ENCODE measurements around the gene FAM168A.

FAM168A gene

GRCh38 chr11:73633999-73634398 is 36.1 kb upstream of the FAM168A start:
- Histone ChIP-seq H3K27me3 (ENCODE audit: control insufficient read depth, insufficient read depth, low read length, poor library complexity, severe bottlenecking) (no peaks in the 10 kb centered on the region), H3K27ac (ENCODE audit: insufficient read depth, low read depth, low read length, poor library complexity, severe bottlenecking) (no peak overlapping the region), H3K9me3 (ENCODE audit: control insufficient read depth, low read length) (no peaks in the 10 kb centered on the region), H3K36me3 (ENCODE audit: control insufficient read depth, insufficient read depth, low read length) (no peaks in the 10 kb centered on the region), H3K4me3 (ENCODE audit: insufficient read depth, low read depth, low read length) (no peak overlapping the region), H3K4me1 (ENCODE audit: control insufficient read depth, insufficient read depth, low read length) (peaks cover 8% of the 10 kb centered on the region)
- WGBS, 2 experiments = 95 to 100% methylated on average over 2 of the region's 2 CpGs

- H3K27ac ChIP-seq (ENCODE audit: insufficient read depth, low read depth, low read length, poor library complexity, severe bottlenecking) = no peak overlapping the region
- peaks cover 8% of the 10 kb centered on the region for H3K4me1 ChIP-seq (ENCODE audit: control insufficient read depth, insufficient read depth, low read length)
- H3K27me3 ChIP-seq (ENCODE audit: control insufficient read depth, insufficient read depth, low read length, poor library complexity, severe bottlenecking) = no peaks in the 10 kb centered on the region
- no peaks in the 10 kb centered on the region for H3K9me3 ChIP-seq (ENCODE audit: control insufficient read depth, low read length)
- no peak overlapping the region for H3K4me3 ChIP-seq (ENCODE audit: insufficient read depth, low read depth, low read length)
- no peaks in the 10 kb centered on the region for H3K36me3 ChIP-seq (ENCODE audit: control insufficient read depth, insufficient read depth, low read length)
- 90 to 91% methylated on average over 4 of the region's 4 CpGs for WGBS, 2 experiments
Measured at GRCh38 chr11:73632996-73633395, 35.1 kb upstream of the FAM168A start.

- Histone ChIP-seq H3K4me3 (ENCODE audit: insufficient read depth, low read depth, low read length) (no peak overlapping the region), H3K4me1 (ENCODE audit: control insufficient read depth, insufficient read depth, low read length) (peaks cover 8% of the 10 kb centered on the region)
- 83 to 84% methylated on average over 7 of the region's 7 CpGs for WGBS, 2 experiments
Measured at GRCh38 chr11:73629907-73630306, 32.0 kb upstream of the FAM168A start.

DNA sequence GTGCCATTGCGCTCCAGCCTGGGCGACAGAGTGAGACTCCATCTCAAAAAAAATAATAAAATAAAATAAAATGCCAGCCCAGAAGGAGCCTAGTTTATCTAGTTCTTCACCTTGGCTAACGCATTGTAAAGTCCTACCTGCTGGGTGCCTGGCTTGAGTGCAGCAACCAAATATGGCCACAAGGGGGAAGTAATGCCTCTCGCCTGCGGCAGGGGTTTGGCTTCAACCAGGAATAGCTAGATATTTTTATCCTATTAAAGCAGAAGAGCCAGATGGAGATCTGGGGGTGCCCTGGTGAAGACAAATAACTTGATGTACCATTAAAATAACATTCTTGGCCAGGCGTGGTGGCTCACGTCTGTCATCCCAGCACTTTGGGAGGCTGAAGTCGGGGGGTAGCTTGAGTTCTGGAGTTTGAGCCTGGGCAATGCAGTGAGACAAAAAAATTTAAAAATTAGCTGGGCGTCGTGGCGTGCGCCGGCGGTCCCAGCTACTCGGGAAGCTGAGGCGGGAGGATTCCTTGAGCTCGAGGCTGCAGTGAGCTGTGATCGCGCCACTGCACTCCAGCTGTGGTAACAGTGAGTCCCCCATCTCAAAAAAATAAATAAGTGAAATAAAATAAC is 27.9 kb upstream of the FAM168A start:
- H3K4me1 ChIP-seq (ENCODE audit: control insufficient read depth, insufficient read depth, low read length) = no peaks in the 10 kb centered on the region
- 42 to 52% methylated on average over 17 to 19 of the region's 19 CpGs for WGBS, 2 experiments
- no peaks in the 10 kb centered on the region for H3K36me3 ChIP-seq (ENCODE audit: control insufficient read depth, insufficient read depth, low read length)
- H3K27ac ChIP-seq (ENCODE audit: insufficient read depth, low read depth, low read length, poor library complexity, severe bottlenecking) = no peak overlapping the region
- no peaks in the 10 kb centered on the region for H3K9me3 ChIP-seq (ENCODE audit: control insufficient read depth, low read length)
- H3K4me3 ChIP-seq (ENCODE audit: insufficient read depth, low read depth, low read length) = no peak overlapping the region
- no peaks in the 10 kb centered on the region for H3K27me3 ChIP-seq (ENCODE audit: control insufficient read depth, insufficient read depth, low read length, poor library complexity, severe bottlenecking)

More at GRCh38 chr11:73629907-73630306, 32.0 kb upstream of the FAM168A start:
- Histone ChIP-seq H3K27me3 (ENCODE audit: control insufficient read depth, insufficient read depth, low read length, poor library complexity, severe bottlenecking) (no peaks in the 10 kb centered on the region), H3K27ac (ENCODE audit: insufficient read depth, low read depth, low read length, poor library complexity, severe bottlenecking) (no peak overlapping the region), H3K9me3 (ENCODE audit: control insufficient read depth, low read length) (no peaks in the 10 kb centered on the region), H3K36me3 (ENCODE audit: control insufficient read depth, insufficient read depth, low read length) (no peaks in the 10 kb centered on the region)

DNA sequence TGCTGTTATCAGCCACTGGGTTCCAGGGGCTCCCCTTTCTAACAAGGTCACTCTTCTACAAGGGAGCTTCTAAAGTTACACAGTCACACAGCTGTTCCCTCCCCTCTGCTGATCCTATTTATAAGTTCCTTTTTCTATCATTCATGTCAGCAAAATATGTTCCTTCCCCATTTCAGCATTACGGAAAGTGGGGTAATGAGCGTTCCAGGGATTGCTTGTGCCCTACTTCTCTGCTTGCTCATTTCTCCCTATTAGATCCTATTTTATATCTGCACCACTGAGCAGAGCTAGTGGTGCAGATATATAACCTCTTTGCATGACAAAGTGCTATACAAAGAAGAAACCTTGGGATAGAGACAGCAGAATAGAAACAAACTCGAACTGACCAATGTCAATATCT is 25.8 kb upstream of the FAM168A start:
- no peaks in the 10 kb centered on the region for H3K4me1 ChIP-seq (ENCODE audit: control insufficient read depth, insufficient read depth, low read length)
- H3K9me3 ChIP-seq (ENCODE audit: control insufficient read depth, low read length) = no peaks in the 10 kb centered on the region
- H3K27me3 ChIP-seq (ENCODE audit: control insufficient read depth, insufficient read depth, low read length, poor library complexity, severe bottlenecking) = no peaks in the 10 kb centered on the region
- no peak overlapping the region for H3K27ac ChIP-seq (ENCODE audit: insufficient read depth, low read depth, low read length, poor library complexity, severe bottlenecking)
- H3K36me3 ChIP-seq (ENCODE audit: control insufficient read depth, insufficient read depth, low read length) = no peaks in the 10 kb centered on the region
- 85 to 88% methylated on average over 3 of the region's 3 CpGs for WGBS, 2 experiments
- H3K4me3 ChIP-seq (ENCODE audit: insufficient read depth, low read depth, low read length) = no peak overlapping the region

DNA sequence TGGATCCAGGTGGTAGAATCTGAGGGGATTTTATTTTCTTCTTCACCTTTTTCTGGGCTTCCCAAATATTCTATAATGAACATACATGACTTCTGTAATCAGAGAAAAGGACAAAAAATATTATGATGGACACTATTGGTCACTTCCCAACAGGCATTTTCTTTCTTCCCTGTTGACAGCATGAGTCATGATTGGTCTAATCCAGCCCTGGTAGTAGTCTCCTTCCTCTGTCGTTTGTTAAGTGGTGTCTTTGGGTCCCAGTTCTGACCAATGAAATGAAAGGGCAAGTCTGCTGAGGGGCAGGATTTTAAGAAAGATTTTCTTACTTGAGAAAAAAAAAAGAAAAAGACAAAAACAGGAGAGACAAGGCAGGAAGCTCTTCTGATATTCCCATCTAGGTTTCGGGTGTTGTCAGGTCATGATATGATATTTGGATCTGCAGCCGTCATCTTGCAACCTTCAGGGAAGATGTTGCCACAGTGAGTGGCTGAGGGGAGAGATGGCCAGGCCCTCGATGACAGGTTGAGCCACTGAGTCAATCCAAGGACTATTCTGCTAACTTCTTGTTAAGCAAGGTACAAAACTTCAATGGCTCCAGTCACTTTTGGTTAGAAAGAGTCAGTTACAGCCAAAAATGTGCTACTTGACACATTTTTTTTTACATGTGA is 25.1 kb upstream of the FAM168A start:
- no peak overlapping the region for H3K4me3 ChIP-seq (ENCODE audit: insufficient read depth, low read depth, low read length)
- H3K4me1 ChIP-seq (ENCODE audit: control insufficient read depth, insufficient read depth, low read length) = no peaks in the 10 kb centered on the region
- 80 to 84% methylated on average over 4 of the region's 4 CpGs for WGBS, 2 experiments
- H3K27ac ChIP-seq (ENCODE audit: insufficient read depth, low read depth, low read length, poor library complexity, severe bottlenecking) = no peak overlapping the region
- no peaks in the 10 kb centered on the region for H3K9me3 ChIP-seq (ENCODE audit: control insufficient read depth, low read length)
- H3K36me3 ChIP-seq (ENCODE audit: control insufficient read depth, insufficient read depth, low read length) = no peaks in the 10 kb centered on the region
- no peaks in the 10 kb centered on the region for H3K27me3 ChIP-seq (ENCODE audit: control insufficient read depth, insufficient read depth, low read length, poor library complexity, severe bottlenecking)

DNA sequence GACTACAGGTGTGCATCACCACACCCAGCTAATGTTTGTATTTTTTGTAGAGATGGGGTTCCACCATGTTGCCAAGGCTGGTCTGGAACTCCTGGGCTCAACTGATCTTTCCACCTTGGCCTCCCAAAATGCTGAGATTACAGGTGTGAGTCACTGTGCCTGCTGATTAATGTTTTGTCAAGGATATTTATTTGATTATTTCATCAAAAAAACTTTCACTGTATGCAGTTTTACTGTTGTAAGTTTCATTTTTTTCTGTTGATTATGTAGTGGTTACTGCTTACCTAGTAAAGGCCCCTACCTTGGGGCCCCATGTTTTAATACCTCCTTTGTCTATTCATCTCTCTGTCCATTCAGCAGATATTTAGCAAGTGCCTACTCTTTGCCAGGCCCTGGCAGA is 16.7 kb upstream of the FAM168A start:
- H3K36me3 ChIP-seq (ENCODE audit: control insufficient read depth, insufficient read depth, low read length) = no peaks in the 10 kb centered on the region
- H3K4me1 ChIP-seq (ENCODE audit: control insufficient read depth, insufficient read depth, low read length) = no peaks in the 10 kb centered on the region
- H3K27ac ChIP-seq (ENCODE audit: insufficient read depth, low read depth, low read length, poor library complexity, severe bottlenecking) = no peak overlapping the region
- no peak overlapping the region for H3K4me3 ChIP-seq (ENCODE audit: insufficient read depth, low read depth, low read length)
- no peaks in the 10 kb centered on the region for H3K27me3 ChIP-seq (ENCODE audit: control insufficient read depth, insufficient read depth, low read length, poor library complexity, severe bottlenecking)
- H3K9me3 ChIP-seq (ENCODE audit: control insufficient read depth, low read length) = no peaks in the 10 kb centered on the region

DNA sequence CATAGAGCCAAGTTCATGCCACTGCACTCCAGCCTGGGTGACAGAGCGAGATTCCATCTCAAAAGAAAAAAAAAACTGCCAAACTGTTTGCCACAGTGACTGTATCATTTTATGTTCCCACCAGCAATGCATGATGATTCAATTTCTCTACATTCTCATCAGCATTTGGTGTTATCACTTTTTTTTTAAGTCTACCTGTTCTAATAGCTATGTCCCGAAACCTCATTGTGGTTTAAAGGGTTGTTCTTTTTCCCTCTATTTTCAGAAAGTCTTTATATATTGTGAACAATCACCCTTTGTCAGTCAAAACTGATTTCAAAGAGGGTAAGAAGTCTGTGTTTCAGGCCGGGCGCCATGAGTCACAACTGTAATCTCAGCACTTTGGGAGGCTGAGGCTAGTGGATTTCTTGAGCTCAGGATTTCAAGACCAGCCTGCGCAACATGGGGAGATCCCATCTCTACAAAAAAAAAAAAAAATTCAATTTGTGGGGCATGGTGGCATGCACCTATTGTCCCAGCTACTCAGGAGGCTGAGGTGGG is 14.8 kb upstream of the FAM168A start:
- Histone ChIP-seq H3K36me3 (ENCODE audit: control insufficient read depth, insufficient read depth, low read length) (no peaks in the 10 kb centered on the region), H3K4me1 (ENCODE audit: control insufficient read depth, insufficient read depth, low read length) (no peaks in the 10 kb centered on the region), H3K4me3 (ENCODE audit: insufficient read depth, low read depth, low read length) (no peak overlapping the region), H3K27ac (ENCODE audit: insufficient read depth, low read depth, low read length, poor library complexity, severe bottlenecking) (no peak overlapping the region), H3K27me3 (ENCODE audit: control insufficient read depth, insufficient read depth, low read length, poor library complexity, severe bottlenecking) (no peaks in the 10 kb centered on the region), H3K9me3 (ENCODE audit: control insufficient read depth, low read length) (no peaks in the 10 kb centered on the region)
- 83 to 92% methylated on average over 4 to 5 of the region's 5 CpGs for WGBS, 2 experiments

DNA sequence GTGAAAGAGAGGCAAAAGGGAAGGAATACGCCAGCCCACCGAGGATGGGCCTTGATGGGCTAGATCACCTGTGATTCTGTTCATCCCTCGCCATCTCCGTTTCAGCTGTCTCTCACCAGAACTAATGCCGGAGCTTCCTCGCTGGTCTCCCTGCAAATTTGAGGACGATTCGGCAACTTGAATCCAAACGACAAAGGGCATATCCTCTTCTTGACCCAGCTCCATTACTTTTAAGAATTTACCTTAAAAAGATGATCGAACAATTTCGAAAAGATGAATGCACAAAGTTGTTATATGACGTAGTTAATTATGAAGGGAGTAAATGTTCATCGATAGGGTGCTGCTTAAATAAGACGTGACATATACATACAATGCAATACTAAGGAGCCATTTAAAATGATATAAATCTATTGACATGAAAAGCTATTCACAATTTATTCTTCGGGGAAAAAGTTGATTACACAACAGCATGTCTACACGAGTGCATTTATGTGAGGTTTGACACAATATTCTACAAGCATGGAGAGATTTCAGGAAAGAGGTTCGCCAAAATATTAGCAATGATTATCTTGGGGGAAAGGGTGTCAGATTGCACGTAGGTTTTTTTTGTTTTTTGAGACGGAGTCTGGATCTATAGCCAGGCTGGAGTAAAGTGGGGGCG is 937 bp upstream of the FAM168A start:
- Histone ChIP-seq H3K4me1 (ENCODE audit: control insufficient read depth, insufficient read depth, low read length) (peaks cover 17% of the 10 kb centered on the region), H3K9me3 (ENCODE audit: control insufficient read depth, low read length) (no peaks in the 10 kb centered on the region), H3K27me3 (ENCODE audit: control insufficient read depth, insufficient read depth, low read length, poor library complexity, severe bottlenecking) (no peaks in the 10 kb centered on the region), H3K4me3 (ENCODE audit: insufficient read depth, low read depth, low read length) (peak overlapping the region; percentile 62), H3K27ac (ENCODE audit: insufficient read depth, low read depth, low read length, poor library complexity, severe bottlenecking) (peak overlapping the region; percentile 88), H3K36me3 (ENCODE audit: control insufficient read depth, insufficient read depth, low read length) (no peaks in the 10 kb centered on the region)
- WGBS, 2 experiments = 56 to 59% methylated on average over 16 to 20 of the region's 20 CpGs

GRCh38 chr11:73597336-73597955 is 466 bp downstream of the FAM168A start:
- H3K4me1 ChIP-seq (ENCODE audit: control insufficient read depth, insufficient read depth, low read length) = peaks cover 17% of the 10 kb centered on the region
- H3K36me3 ChIP-seq (ENCODE audit: control insufficient read depth, insufficient read depth, low read length) = no peaks in the 10 kb centered on the region
- peak overlapping the region; percentile 88 for H3K27ac ChIP-seq (ENCODE audit: insufficient read depth, low read depth, low read length, poor library complexity, severe bottlenecking)
- no peaks in the 10 kb centered on the region for H3K27me3 ChIP-seq (ENCODE audit: control insufficient read depth, insufficient read depth, low read length, poor library complexity, severe bottlenecking)
- whole genome bisulfite sequencing, 2 experiments = 1% methylated on average over 25 to 27 of the region's 27 CpGs
- no peaks in the 10 kb centered on the region for H3K9me3 ChIP-seq (ENCODE audit: control insufficient read depth, low read length)
- peak overlapping the region; percentile 62 for H3K4me3 ChIP-seq (ENCODE audit: insufficient read depth, low read depth, low read length)
